Transverse colon (tissue), 4 donors: ENCODE measurements around the gene PCSK5. TPM values are rescaled to one million over a fixed set of nuclear protein-coding genes. Genes with fewer than 3 reads are reported as not detected.

Experiments used
- DNase-seq: peaks from one replicate; pipeline ENCODE4 v3.0.0-alpha.2; 2019
- H3K27ac ChIP-seq, 4 donors: fragments of 200-600 bp; sonication (generic); 2 replicates each; pipeline ENCODE4 v1.5.1; 2016 to 2018; ENCODE audit warnings: inconsistent platforms in 4 of 4
- H3K27me3 ChIP-seq: fragments of 200-600 bp; sonication (generic); 2 replicates; pipeline ENCODE4 v1.5.1; 2017; ENCODE audit warnings: inconsistent platforms
- H3K36me3 ChIP-seq, 4 donors: fragments of 200-600 bp; sonication (generic); 2 replicates each; pipeline ENCODE4 v1.5.1; 2017 to 2019; ENCODE audit warnings: inconsistent platforms in 4 of 4
- H3K4me1 ChIP-seq, 4 donors: fragments of 200-600 bp; sonication (generic); 2 replicates each; pipeline ENCODE4 v1.5.1; 2017 to 2020; ENCODE audit warnings: inconsistent platforms in 4 of 4
- H3K4me3 ChIP-seq, 4 donors: fragments of 200-600 bp; sonication (generic); 1 replicate in 1 of 4; 2 replicates in 3 of 4; pipeline versions ENCODE4 v1.5.1 to v1.6.1; 2017 to 2019; ENCODE audit warnings: inconsistent platforms in 4 of 4
- H3K9me3 ChIP-seq, 2 donors: fragments of 200-600 bp; sonication (generic); 2 replicates each; pipeline ENCODE4 v1.5.1; 2017 to 2019; ENCODE audit warnings: inconsistent platforms in 2 of 2
- CTCF ChIP-seq, 5 experiments: fragments of 200-600 bp in 3 of 5; fragments of 450-650 bp in 2 of 5; sonication (generic) in 3 of 5; IDR thresholded peaks; 1 replicate in 2 of 5; 2 replicates in 3 of 5; pipeline ENCODE4 v1.5.1; 2016 to 2017; ENCODE audit warnings: antibody characterized with exemption in 5 of 5, inconsistent platforms in 3 of 5, mild to moderate bottlenecking in 2 of 5, moderate library complexity in 1 of 5
- EP300 ChIP-seq: sonication (generic); formaldehyde crosslinking; IDR thresholded peaks from one replicate; pipeline ENCODE4 v1.6.1; 2017; ENCODE audit warnings: antibody characterized with exemption, low read depth
- POLR2A ChIP-seq: fragments of 450-650 bp; IDR thresholded peaks from one replicate; pipeline ENCODE4 v1.6.1; 2016; ENCODE audit warnings: antibody characterized with exemption, mild to moderate bottlenecking, moderate library complexity
- POLR2AphosphoS5 ChIP-seq, 3 donors: sonication (generic); formaldehyde crosslinking; IDR thresholded peaks; one replicate each; pipeline ENCODE4 v1.6.1; 2016; ENCODE audit warnings: antibody characterized with exemption in 3 of 3
- WGBS, 2 donors: methylation state at CpG; one replicate each; pipeline ENCODE4 v1.1.5; 2018; ENCODE audit warnings: low coverage in 1 of 2; 5-methylcytosine and 5-hydroxymethylcytosine counted together
- in situ Hi-C, 4 donors: fragments of 200-750 bp; cut with MboI; loops; one replicate each; pipeline versions ENCODE4 v1.15.0 to v1.15.1; 2017; ENCODE audit warnings: low sequenced_read_pairs in 3 of 4, low pct_ligation_motif_present in 1 of 4, low pct_unique_long_range_greater_than_20kb in 1 of 4
- intact Hi-C: fragments of 100-400 bp; cut with DNase I; formaldehyde crosslinking; loops from one replicate; pipeline ENCODE4 v1.15.1; 2023; ENCODE audit warnings: low total_unique reads
- total RNA-seq, 4 donors: library from RNA; depleted of rRNA; stranded (reverse); fragments of >200 nt; gene quantifications; one replicate each; pipeline ENCODE4 v1.1.0, GENCODE V29; 2016

PCSK5 gene
- total RNA-seq, 4 donors from 2014 or later = 110 to 248 (median 127) TPM

DNA sequence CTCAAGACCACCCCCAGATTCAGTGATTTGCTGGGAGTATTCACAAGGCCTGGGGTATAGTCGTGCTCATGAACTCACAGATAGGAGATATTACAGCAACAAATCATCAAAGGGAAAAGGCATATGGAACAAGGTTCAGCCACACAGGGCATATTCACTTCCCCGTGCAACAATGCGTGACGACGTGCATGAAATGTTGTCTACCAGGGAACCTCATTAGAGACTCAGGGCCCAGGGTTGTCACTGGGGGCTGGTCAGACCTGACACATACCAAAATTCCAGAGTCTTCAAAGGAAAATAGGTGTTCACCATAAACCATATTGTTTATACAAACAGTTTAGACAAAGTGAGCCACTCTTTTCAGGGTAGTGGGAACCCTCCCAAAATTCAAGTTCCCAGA is 291.3 kb downstream of the PCSK5 start:
- in situ Hi-C loops = no loop called here
- H3K36me3 ChIP-seq = peaks cover 0 to 7% (median 0%) of the 10 kb centered on the region in 4 donors
- intact Hi-C loops = no loop called here

DNA sequence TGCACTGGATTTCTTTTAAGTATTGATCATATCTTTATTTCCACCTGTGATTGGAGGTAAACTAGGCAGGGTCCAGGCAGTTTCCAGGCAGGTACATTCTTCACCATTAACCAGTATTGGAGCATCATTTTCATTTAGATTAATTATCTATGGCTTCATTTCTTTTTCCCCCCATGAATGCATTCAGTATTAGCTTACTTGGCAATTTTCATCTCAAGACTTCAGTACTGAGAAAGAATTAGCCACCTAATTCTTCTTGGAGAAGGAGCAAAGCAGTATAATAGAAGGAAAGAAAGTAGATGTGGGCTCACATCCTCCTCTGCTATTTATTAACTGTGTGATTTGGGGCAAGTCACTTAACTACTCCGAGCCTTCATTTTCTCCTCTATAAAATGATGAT is 295.0 kb downstream of the PCSK5 start:
- in situ Hi-C loops (no loop called here), intact Hi-C loops (no loop called here)
- TF ChIP-seq EP300 (no peak), POLR2A (no peak), POLR2AphosphoS5 (IDR thresholded peaks at IDR 0.05) (no peak), CTCF (IDR thresholded peaks at IDR 0.05) (no peak)
- Histone ChIP-seq H3K27ac (no peak overlapping the region), H3K4me3 (no peak overlapping the region), H3K4me1 (peaks cover 0 to 4% (median 0%) of the 10 kb centered on the region in 4 donors), H3K27me3 (no peaks in the 10 kb centered on the region), H3K36me3 (peaks cover 0 to 10% (median 4%) of the 10 kb centered on the region in 4 donors), H3K9me3 (no peaks in the 10 kb centered on the region)
- no peak for DNase-seq
- WGBS, 2 donors = 90 to 98% methylated on average over 1 of the region's 1 CpG

More for the DNA sequence above, 291.3 kb downstream of the PCSK5 start:
- no peak for DNase-seq
- TF ChIP-seq POLR2A = no peak
- no peak for TF ChIP-seq CTCF (IDR thresholded peaks at IDR 0.05)
- no peak for TF ChIP-seq EP300
- TF ChIP-seq POLR2AphosphoS5 (IDR thresholded peaks at IDR 0.05) = no peak
- H3K27me3 ChIP-seq = no peaks in the 10 kb centered on the region
- H3K4me3 ChIP-seq = no peak overlapping the region
- H3K27ac ChIP-seq = no peak overlapping the region
- peaks cover 0 to 4% (median 0%) of the 10 kb centered on the region in 4 donors for H3K4me1 ChIP-seq
- no peaks in the 10 kb centered on the region for H3K9me3 ChIP-seq
- 90 to 93% methylated on average over 3 to 5 of the region's 5 CpGs for WGBS, 2 donors

DNA sequence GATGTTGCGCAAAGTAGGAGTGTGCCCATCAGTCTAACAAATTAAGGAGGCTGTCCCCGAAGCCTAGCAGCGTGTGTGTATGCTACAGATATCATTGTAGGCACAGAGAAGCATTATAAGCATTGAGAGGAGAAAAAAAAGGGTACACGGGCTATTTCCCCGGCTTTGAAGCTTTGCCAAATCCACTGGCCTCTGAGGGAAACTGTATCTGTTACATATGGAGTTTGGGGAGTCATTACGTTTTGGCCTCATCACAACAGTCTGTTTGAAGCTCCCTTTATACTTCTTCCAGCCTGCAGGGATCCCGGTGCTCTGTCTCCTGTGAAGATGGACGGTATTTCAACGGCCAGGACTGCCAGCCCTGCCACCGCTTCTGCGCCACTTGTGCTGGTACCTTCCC is 297.8 kb downstream of the PCSK5 start:
- intact Hi-C loops = no loop called here
- no peak for TF ChIP-seq POLR2A
- TF ChIP-seq POLR2AphosphoS5 (IDR thresholded peaks at IDR 0.05) = no peak
- no peak for TF ChIP-seq CTCF (IDR thresholded peaks at IDR 0.05)
- TF ChIP-seq EP300 = no peak
- H3K36me3 ChIP-seq = peaks cover 0 to 17% (median 4%) of the 10 kb centered on the region in 4 donors
- no peak overlapping the region for H3K27ac ChIP-seq
- H3K4me3 ChIP-seq = no peak overlapping the region
- H3K27me3 ChIP-seq = no peaks in the 10 kb centered on the region
- WGBS, 2 donors = 89 to 90% methylated on average over 8 to 11 of the region's 11 CpGs
- in situ Hi-C loops = no loop called here
- H3K9me3 ChIP-seq = no peaks in the 10 kb centered on the region
- H3K4me1 ChIP-seq = no peaks in the 10 kb centered on the region
- no peak for DNase-seq

GRCh38 chr9:76188905-76189304 is 298.4 kb downstream of the PCSK5 start:
- intact Hi-C loops = no loop called here

More at GRCh38 chr9:76188905-76189304, 298.4 kb downstream of the PCSK5 start:
- WGBS, 2 donors = 84 to 96% methylated on average over 2 to 3 of the region's 3 CpGs
- no peaks in the 10 kb centered on the region for H3K4me1 ChIP-seq
- peaks cover 0 to 20% (median 4%) of the 10 kb centered on the region in 4 donors for H3K36me3 ChIP-seq
- no peak for TF ChIP-seq EP300
- no peak for TF ChIP-seq CTCF (IDR thresholded peaks at IDR 0.05)
- no peak for TF ChIP-seq POLR2A
- TF ChIP-seq POLR2AphosphoS5 (IDR thresholded peaks at IDR 0.05) = no peak
- no peak for DNase-seq
- no peaks in the 10 kb centered on the region for H3K27me3 ChIP-seq
- in situ Hi-C loops = no loop called here
- H3K9me3 ChIP-seq = no peaks in the 10 kb centered on the region
- no peak overlapping the region for H3K4me3 ChIP-seq
- no peak overlapping the region for H3K27ac ChIP-seq
